Pancreas (tissue), 10 donors: ENCODE data around the gene VCX. TPM values are rescaled to one million over a fixed set of nuclear protein-coding genes. Genes with fewer than 3 reads are reported as not detected.
A peak's percentile ranks its signal among the peaks of the same experiment; 100 is the strongest.

Experiments used
- ATAC-seq, 4 donors: fragments of 200-7000 bp; cut with Tn5 transposase; one replicate each; pipeline versions ENCODE4 v1.8.0 to v1.9.1; 2020; ENCODE audit warnings: mild to moderate bottlenecking in 4 of 4, moderate library complexity in 4 of 4
- DNase-seq, 6 donors: peaks; one replicate each; pipeline ENCODE4 v3.0.0-alpha.2; 2020
- FAIRE-seq: peaks from 2 replicates; lab custom pipeline; 2012; peaks lifted over from hg19 to GRCh38; lab: Jason Lieb, UNC
- H3K27ac ChIP-seq, 4 donors: fragments of 200-600 bp; sonication (generic); 1 replicate in 3 of 4; 2 replicates in 1 of 4; pipeline versions ENCODE4 v1.5.0 to v1.8.0; 2020
- H3K27me3 ChIP-seq, 4 donors: fragments of 200-600 bp; one replicate each; pipeline ENCODE4 v1.8.0; 2021
- H3K36me3 ChIP-seq, 3 donors: fragments of 200-600 bp; sonication (generic) in 1 of 3; one replicate each; pipeline versions ENCODE4 v1.5.0 to v1.8.0; 2020 to 2021
- H3K4me1 ChIP-seq, 3 donors: fragments of 200-600 bp; one replicate each; pipeline ENCODE4 v1.8.0; 2021
- H3K4me3 ChIP-seq, 4 donors: fragments of 200-600 bp; sonication (generic) in 2 of 4; one replicate each; pipeline versions ENCODE4 v1.5.0 to v1.8.0; 2020 to 2021
- H3K9me3 ChIP-seq, 4 donors: fragments of 200-600 bp; one replicate each; pipeline ENCODE4 v1.8.0; 2021
- WGBS, 2 donors: extraction: QIAGEN DNeasy Blood & Tissue Kit; methylation state at CpG; one replicate each; pipeline ENCODE4 v1.1.7; 2013; 5-methylcytosine and 5-hydroxymethylcytosine counted together
- intact Hi-C, 3 donors: fragments of 100-400 bp; cut with DNase I; formaldehyde crosslinking; loops; one replicate each; pipeline versions ENCODE4 v1.11.1 to v1.14.2; 2022
- polyA plus RNA-seq, 2 donors: library from polyadenylated mRNA; stranded (reverse); fragments of 200-250 nt; gene quantifications; one replicate each; pipeline ENCODE4 v1.2.3, GENCODE V29; 2013
- total RNA-seq, 6 donors: library from RNA; stranded (reverse); fragmentation: NEBNext Ultra II Directional in 4 of 6; extraction: Animal tissue kit (Norgen Biotek cat#: 25700) in 4 of 6; gene quantifications; one replicate each; pipeline versions ENCODE4 v1.2.1 to v1.2.4, GENCODE V29; 2021 to 2023
- TF ChIP-seq, protein P1 (sequence below), 4 donors: fragments of 200-600 bp; sonication (generic) in 3 of 4; IDR thresholded peaks; one replicate each; pipeline versions ENCODE4 v1.5.0 to v1.8.0; 2021; ENCODE audit warnings: antibody characterized with exemption in 4 of 4
- donor health status: healthy with polysubstance abuse.
- donor health status: DM: no; HTN: no; CAD: no; lungs with moderate emphysema.
- donor health status: DM: no; HTN: no; CAD: no.
- donor health status: control.
- donor health status: control.
- donor health status: Bipolar disorder and iron deficiency.
- donor health status: DM: yes; HTN: yes; CAD: no.
- donor health status: DM: no; HTN: no; CAD: no.
- donor health status: DM: no; HTN: no; CAD: no.
- donor health status: DM: yes; HTN: yes; CAD: no.

Gene VCX
- total and polyA plus RNA-seq, 8 donors: 0.16 to 0.23 TPM; not detected in 6

GRCh38 chrX:7841084-7841805, 1.7 kb upstream of the VCX start:
- H3K4me1 ChIP-seq: no peaks in the 10 kb centered on the region
- intact Hi-C loops: no loop called here
- no peak for ATAC-seq
- H3K4me3 ChIP-seq: no peak overlapping the region
- H3K27ac ChIP-seq: no peak overlapping the region
- FAIRE-seq: no peak
- H3K9me3 ChIP-seq: no peaks in the 10 kb centered on the region
- TF ChIP-seq, protein P1, sequence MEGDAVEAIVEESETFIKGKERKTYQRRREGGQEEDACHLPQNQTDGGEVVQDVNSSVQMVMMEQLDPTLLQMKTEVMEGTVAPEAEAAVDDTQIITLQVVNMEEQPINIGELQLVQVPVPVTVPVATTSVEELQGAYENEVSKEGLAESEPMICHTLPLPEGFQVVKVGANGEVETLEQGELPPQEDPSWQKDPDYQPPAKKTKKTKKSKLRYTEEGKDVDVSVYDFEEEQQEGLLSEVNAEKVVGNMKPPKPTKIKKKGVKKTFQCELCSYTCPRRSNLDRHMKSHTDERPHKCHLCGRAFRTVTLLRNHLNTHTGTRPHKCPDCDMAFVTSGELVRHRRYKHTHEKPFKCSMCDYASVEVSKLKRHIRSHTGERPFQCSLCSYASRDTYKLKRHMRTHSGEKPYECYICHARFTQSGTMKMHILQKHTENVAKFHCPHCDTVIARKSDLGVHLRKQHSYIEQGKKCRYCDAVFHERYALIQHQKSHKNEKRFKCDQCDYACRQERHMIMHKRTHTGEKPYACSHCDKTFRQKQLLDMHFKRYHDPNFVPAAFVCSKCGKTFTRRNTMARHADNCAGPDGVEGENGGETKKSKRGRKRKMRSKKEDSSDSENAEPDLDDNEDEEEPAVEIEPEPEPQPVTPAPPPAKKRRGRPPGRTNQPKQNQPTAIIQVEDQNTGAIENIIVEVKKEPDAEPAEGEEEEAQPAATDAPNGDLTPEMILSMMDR (IDR thresholded peaks at IDR 0.05): no peak
- no peaks in the 10 kb centered on the region for H3K36me3 ChIP-seq
- no peaks in the 10 kb centered on the region for H3K27me3 ChIP-seq
- WGBS, 2 donors: 61 to 76% methylated on average over 3 of the region's 3 CpGs
- no peak for DNase-seq

DNA sequence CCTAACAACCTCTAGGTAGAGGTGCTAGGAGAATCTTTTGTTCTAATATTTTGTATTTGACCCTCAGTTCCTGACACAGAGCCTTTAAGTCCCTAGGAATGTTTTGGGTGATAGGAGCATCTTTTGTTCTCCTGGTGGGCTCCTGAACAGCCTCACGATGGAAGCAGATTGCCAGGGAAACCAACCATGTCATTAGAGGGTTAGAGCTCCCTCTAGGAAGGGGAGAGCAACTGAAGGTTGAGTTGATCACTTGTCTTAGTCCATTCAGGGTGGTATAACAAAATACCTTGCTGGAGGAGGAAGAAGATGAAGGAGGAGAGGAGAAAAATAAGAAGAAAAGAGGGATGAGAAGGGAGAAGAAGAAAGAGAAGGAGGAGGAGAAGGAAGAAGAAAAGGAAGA, 9.2 kb downstream of the VCX start:
- DNase-seq (no peak), ATAC-seq (no peak), FAIRE-seq (no peak)
- Histone ChIP-seq H3K27ac (no peak overlapping the region), H3K4me1 (no peaks in the 10 kb centered on the region), H3K36me3 (no peaks in the 10 kb centered on the region), H3K4me3 (no peak overlapping the region), H3K9me3 (no peaks in the 10 kb centered on the region), H3K27me3 (peaks cover 0 to 9% (median 0%) of the 10 kb centered on the region in 4 donors)
- TF ChIP-seq, protein P1 (IDR thresholded peaks at IDR 0.05): no peak
- intact Hi-C loops: no loop called here
- WGBS, 2 donors: 11 to 12% methylated on average over 1 of the region's 1 CpG

GRCh38 chrX:7872042-7872441, 29.1 kb downstream of the VCX start:
- FAIRE-seq (no peak), DNase-seq (no peak), ATAC-seq (no peak)
- Histone ChIP-seq H3K9me3 (no peaks in the 10 kb centered on the region), H3K27me3 (peaks cover 0 to 8% (median 1%) of the 10 kb centered on the region in 4 donors), H3K27ac (no peak overlapping the region), H3K4me1 (no peaks in the 10 kb centered on the region), H3K4me3 (no peak overlapping the region), H3K36me3 (no peaks in the 10 kb centered on the region)
- intact Hi-C loops: no loop called here
- 64 to 73% methylated on average over 4 of the region's 4 CpGs for WGBS, 2 donors
- TF ChIP-seq, protein P1 (IDR thresholded peaks at IDR 0.05): no peak

DNA sequence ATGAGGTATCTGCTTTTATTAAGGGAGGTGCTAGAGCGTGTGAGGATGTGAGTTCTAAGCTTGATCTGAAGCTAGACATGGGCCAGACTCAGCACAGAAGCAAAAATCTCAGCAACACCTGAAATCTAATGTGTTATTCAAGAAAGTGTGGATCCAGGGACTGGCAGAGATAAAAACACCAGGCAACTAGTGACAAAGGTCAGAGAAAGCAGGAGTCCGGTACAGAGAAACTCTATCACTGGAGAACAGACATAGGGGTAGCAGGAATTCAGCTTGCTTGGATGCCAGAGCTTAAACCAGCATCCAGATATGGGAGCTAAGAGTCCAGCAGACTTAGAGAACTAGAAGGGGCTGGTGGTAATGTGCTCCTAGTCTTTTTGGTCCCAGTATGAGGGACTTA, 34.0 kb downstream of the VCX start:
- no peak for ATAC-seq
- no peak for FAIRE-seq
- intact Hi-C loops: no loop called here

GRCh38 chrX:7889135-7889534, 46.2 kb downstream of the VCX start:
- intact Hi-C loops: no loop called here
- FAIRE-seq: peak; percentile 23
- WGBS, 2 donors: 57 to 74% methylated on average over 2 of the region's 2 CpGs

More for the DNA sequence above, 34.0 kb downstream of the VCX start:
- TF ChIP-seq, protein P1 (IDR thresholded peaks at IDR 0.05): no peak
- Histone ChIP-seq H3K4me1 (no peaks in the 10 kb centered on the region), H3K4me3 (no peak overlapping the region), H3K27me3 (no peaks in the 10 kb centered on the region), H3K9me3 (no peaks in the 10 kb centered on the region), H3K36me3 (no peaks in the 10 kb centered on the region), H3K27ac (no peak overlapping the region)
- WGBS, 2 donors: 72 to 79% methylated on average over 2 of the region's 2 CpGs
- DNase-seq: no peak

More at GRCh38 chrX:7889135-7889534, 46.2 kb downstream of the VCX start:
- no peaks in the 10 kb centered on the region for H3K4me1 ChIP-seq
- H3K9me3 ChIP-seq: no peaks in the 10 kb centered on the region
- DNase-seq: no peak
- ATAC-seq: no peak
- H3K27me3 ChIP-seq: no peaks in the 10 kb centered on the region
- H3K4me3 ChIP-seq: no peak overlapping the region
- H3K27ac ChIP-seq: no peak overlapping the region
- no peaks in the 10 kb centered on the region for H3K36me3 ChIP-seq
- TF ChIP-seq, protein P1 (IDR thresholded peaks at IDR 0.05): no peak
